HCT116 (cell line): ENCODE measurements around the gene CENPP. TPM values are rescaled to one million over a fixed set of nuclear protein-coding genes. Genes with fewer than 3 reads are reported as not detected.

ENCODE experiments used
- ATAC-seq: fragments of 200-7000 bp; cut with Tn5 transposase; 2 replicates; pipeline ENCODE4 v1.9.1; 2020; ENCODE audit warnings: mild to moderate bottlenecking, moderate library complexity
- BruUV-seq: library from RNA; stranded (reverse); fragments of 400-500 nt; replicated peaks from 2 replicates; lab custom pipeline; 2021; lab: Mats Ljungman, UMichigan
- CTCF ChIA-PET: fragments of 300-600 bp; sonication (Branson Sonifier 250); formaldehyde crosslinking; loops from one replicate; lab custom pipeline; 2021; ENCODE audit warnings: antibody characterized with exemption; lab: Charles Lee
- POLR2A ChIA-PET: fragments of 300-600, 350-600 bp; sonication (Branson Sonifier 250); formaldehyde crosslinking; loops from one replicate; lab custom pipeline; 2021; ENCODE audit warnings: antibody characterized with exemption; lab: Charles Lee
- RAD21 ChIA-PET, 2 experiments: fragments of 300-600 bp; sonication (Branson Sonifier 250); formaldehyde crosslinking; loops; one replicate each; lab custom pipeline; 2023; ENCODE audit warnings: low total read pairs in 2 of 2; ENCODE audit not compliant: uncharacterized antibody in 2 of 2, unreplicated experiment in 2 of 2, low non-redundant PET in 1 of 2; lab: Charles Lee
- DNase-seq: peaks from one replicate; pipeline ENCODE4 v3.0.0-alpha.2; 2010; ENCODE audit warnings: low read depth, low spot score
- H2AFZ ChIP-seq: fragments of 200-600 bp; shearing (Covaris generic), sonication (generic); 2 replicates; pipeline ENCODE4 v1.6.1; 2017; ENCODE audit warnings: low read depth, mixed run types, mixed read lengths, antibody characterized with exemption, low read length; ENCODE audit not compliant: poor library complexity, severe bottlenecking
- H3K27ac ChIP-seq: 2 replicates; pipeline ENCODE4 v1.5.1; 2012; ENCODE audit warnings: low read depth, low read length
- H3K27me3 ChIP-seq: fragments of 200-600 bp; sonication (generic); 2 replicates; pipeline ENCODE4 v1.6.1; 2016; ENCODE audit warnings: mixed run types, low read length, mixed read lengths; ENCODE audit not compliant: insufficient read depth
- H3K36me3 ChIP-seq, 2 experiments: fragments of 200-500 bp in 1 of 2; fragments of 200-600 bp in 1 of 2; sonication (Bioruptor generic) in 1 of 2; sonication (generic) in 1 of 2; 2 replicates each; pipeline versions ENCODE4 v1.5.1 to v1.6.1; 2014 to 2016; ENCODE audit warnings: low read length in 2 of 2, inconsistent platforms in 1 of 2, mixed read lengths in 1 of 2, mixed run types in 1 of 2; ENCODE audit not compliant: insufficient read depth in 2 of 2, control insufficient read depth in 1 of 2
- H3K4me1 ChIP-seq, 2 experiments: fragments of 200-600 bp in 1 of 2; sonication (generic) in 1 of 2; 2 replicates each; pipeline versions ENCODE4 v1.5.1 to v1.6.1; 2012 to 2017; ENCODE audit warnings: low read length in 2 of 2, inconsistent platforms in 1 of 2, mild to moderate bottlenecking in 1 of 2, mixed read lengths in 1 of 2, mixed run types in 1 of 2, moderate library complexity in 1 of 2; ENCODE audit not compliant: insufficient read depth in 2 of 2, control insufficient read depth in 1 of 2
- H3K4me2 ChIP-seq: fragments of 200-600 bp; sonication (generic); 2 replicates; pipeline ENCODE4 v1.6.1; 2017; ENCODE audit warnings: mixed run types, low read length, mixed read lengths
- H3K4me3 ChIP-seq, 2 experiments: fragments of 200-600 bp in 1 of 2; sonication (generic) in 1 of 2; replicated peaks in 1 of 2; 2 replicates each; pipeline ENCODE4 v1.5.1; 2011 to 2016; ENCODE audit warnings: low read length in 2 of 2, control low read depth in 1 of 2, low read depth in 1 of 2, mild to moderate bottlenecking in 1 of 2, mixed read lengths in 1 of 2, mixed run types in 1 of 2
- H3K79me2 ChIP-seq: fragments of 200-600 bp; sonication (generic); 2 replicates; pipeline ENCODE4 v1.6.1; 2017; ENCODE audit warnings: mild to moderate bottlenecking, mixed run types, low read length, moderate library complexity, mixed read lengths; ENCODE audit not compliant: insufficient read depth
- H3K9ac ChIP-seq: fragments of 200-600 bp; sonication (generic); 2 replicates; pipeline ENCODE4 v1.6.1; 2016; ENCODE audit warnings: low read length, mixed read lengths
- H3K9me2 ChIP-seq: fragments of 200-600 bp; sonication (generic), shearing (Covaris generic); 2 replicates; pipeline ENCODE4 v1.6.1; 2017; ENCODE audit warnings: mixed run types, mild to moderate bottlenecking, moderate library complexity; ENCODE audit not compliant: insufficient read depth
- H3K9me3 ChIP-seq, 2 experiments: fragments of 200-500 bp in 1 of 2; fragments of 200-600 bp in 1 of 2; sonication (Bioruptor generic) in 1 of 2; sonication (generic) in 1 of 2; 2 replicates each; pipeline ENCODE4 v1.6.1; 2014 to 2017; ENCODE audit warnings: low read length in 2 of 2, mixed read lengths in 2 of 2, inconsistent platforms in 1 of 2, low read depth in 1 of 2, mild to moderate bottlenecking in 1 of 2, mixed run types in 1 of 2, moderate library complexity in 1 of 2; ENCODE audit not compliant: control insufficient read depth in 1 of 2, insufficient read depth in 1 of 2
- H4K20me1 ChIP-seq: fragments of 200-600 bp; sonication (generic), shearing (Covaris generic); 2 replicates; pipeline ENCODE4 v1.6.1; 2017; ENCODE audit warnings: mixed run types, mild to moderate bottlenecking, moderate library complexity; ENCODE audit not compliant: insufficient read depth
- ATF3 ChIP-seq: IDR thresholded peaks from 2 replicates; pipeline ENCODE4 v1.6.1; 2012
- CBX3 ChIP-seq: IDR thresholded peaks from 2 replicates; pipeline ENCODE4 v1.6.1; 2012; ENCODE audit warnings: low read depth
- CEBPB ChIP-seq: IDR thresholded peaks from 2 replicates; pipeline ENCODE4 v1.6.1; 2012; ENCODE audit warnings: low read depth
- CTCF ChIP-seq, 3 experiments: fragments of 200-600 bp in 1 of 3; sonication (generic) in 1 of 3; IDR thresholded peaks in 2 of 3; conservative IDR thresholded peaks in 1 of 3; 2 replicates each; pipeline ENCODE4 v1.5.1; 2012 to 2017; ENCODE audit warnings: low read depth in 2 of 3, low read length in 2 of 3, antibody characterized with exemption in 1 of 3, borderline replicate concordance in 1 of 3, control low read depth in 1 of 3, mild to moderate bottlenecking in 1 of 3, mixed read lengths in 1 of 3, mixed run types in 1 of 3, moderate library complexity in 1 of 3; ENCODE audit not compliant: insufficient read depth in 1 of 3
- ELF1 ChIP-seq: IDR thresholded peaks from 2 replicates; pipeline ENCODE4 v1.6.1; 2012; ENCODE audit warnings: low read depth, borderline replicate concordance
- FOSL1 ChIP-seq: IDR thresholded peaks from 2 replicates; pipeline ENCODE4 v1.6.1; 2012; ENCODE audit warnings: low read depth
- MAX ChIP-seq: IDR thresholded peaks from 2 replicates; pipeline ENCODE4 v1.6.1; 2012
- RAD21 ChIP-seq: IDR thresholded peaks from 2 replicates; pipeline ENCODE4 v1.6.1; 2012; ENCODE audit warnings: low read depth, mild to moderate bottlenecking
- REST ChIP-seq: IDR thresholded peaks from 2 replicates; pipeline ENCODE4 v1.6.1; 2012; ENCODE audit warnings: low read depth
- YY1 ChIP-seq: IDR thresholded peaks from 2 replicates; pipeline ENCODE4 v1.6.1; 2011; ENCODE audit warnings: low read length, low read depth, moderate library complexity, mild to moderate bottlenecking; ENCODE audit not compliant: insufficient replicate concordance; ENCODE audit errors: extremely low read depth
- ZBTB33 ChIP-seq: IDR thresholded peaks from 2 replicates; pipeline ENCODE4 v1.6.1; 2011; ENCODE audit warnings: mild to moderate bottlenecking, low read length, moderate library complexity; ENCODE audit not compliant: insufficient replicate concordance; ENCODE audit errors: extremely low read depth
- ZFX ChIP-seq: fragments of 450-650 bp; IDR thresholded peaks from 2 replicates; pipeline ENCODE4 v1.6.1; 2017
- intact Hi-C: fragments of 100-400 bp; cut with micrococcal nuclease; formaldehyde crosslinking; loops from 2 replicates; pipeline ENCODE4 v1.10.0; 2022
- total RNA-seq: library from RNA; stranded (reverse); gene quantifications from one replicate; pipeline ENCODE4 v1.2.1, GENCODE V29; 2021; ENCODE audit not compliant: unreplicated experiment

Gene CENPP
- total RNA-seq, 1 experiment from 2014 or later, result 7.0 TPM

GRCh38 chr9:92492781-92493401 is 167.1 kb downstream of the CENPP start:
- no peak overlapping the region for H3K4me2 ChIP-seq
- H3K9ac ChIP-seq, result no peak overlapping the region
- no peaks in the 10 kb centered on the region for H4K20me1 ChIP-seq
- TF ChIP-seq CBX3 (no peak), ZBTB33 (no peak), MAX (no peak), FOSL1 (no peak), REST (no peak), ZFX (no peak), ATF3 (no peak), CTCF (IDR thresholded peaks at IDR 0.05 in 2 of 3, conservative IDR thresholded peaks at IDR 0.05 in 1 of 3; ENCODE audit: borderline replicate concordance in 1 of 3, insufficient read depth in 1 of 3, low read depth in 2 of 3, low read length in 2 of 3) (no peak), CEBPB (no peak), RAD21 (no peak), YY1 (no peak), ELF1 (no peak)
- TF ChIP-seq, all 23 proteins: peak for 0
- no peaks in the 10 kb centered on the region for H3K79me2 ChIP-seq
- no peaks in the 10 kb centered on the region for H3K9me3 ChIP-seq
- intact Hi-C loops, result no loop called here
- H3K27ac ChIP-seq, result no peak overlapping the region
- RAD21 ChIA-PET, result no interaction called here
- POLR2A ChIA-PET, result no interaction called here
- no peaks in the 10 kb centered on the region for H3K36me3 ChIP-seq
- H3K9me2 ChIP-seq, result no peaks in the 10 kb centered on the region
- DNase-seq (no peak), ATAC-seq (no peak)
- CTCF ChIA-PET, result no interaction called here
- no TSS peak for BruUV-seq
- no peak overlapping the region for H3K4me3 ChIP-seq
- H3K27me3 ChIP-seq, result no peaks in the 10 kb centered on the region
- H2AFZ ChIP-seq, result no peak overlapping the region
- H3K4me1 ChIP-seq, result 0 out of 4 replicates have a peak, but pooled peaks cover 0 to 3% of the 10 kb centered on the region in 2 experiments
